T-helper 2 cell (primary cell): ENCODE measurements around the gene GIMD1.
"Not testable (repeated sequence)": the region's sequence is repeated elsewhere in the genome, so short reads cannot be mapped to it uniquely, and the experiment has no call there.

Source experiments
- DNase-seq, 5 experiments: peaks; one replicate each; pipeline versions ENCODE4 v3.0.0 to v3.0.0-alpha.2; 2012 to 2022

Gene GIMD1

GRCh38 chr4:106347167-106347566, 21.4 kb downstream of the GIMD1 start:
- DNase-seq, result no peak

- no peak for DNase-seq
Observed at GRCh38 chr4:106344647-106344970, 24.0 kb downstream of the GIMD1 start.

GRCh38 chr4:106343865-106344646, 24.5 kb downstream of the GIMD1 start:
- no peak for DNase-seq

DNA sequence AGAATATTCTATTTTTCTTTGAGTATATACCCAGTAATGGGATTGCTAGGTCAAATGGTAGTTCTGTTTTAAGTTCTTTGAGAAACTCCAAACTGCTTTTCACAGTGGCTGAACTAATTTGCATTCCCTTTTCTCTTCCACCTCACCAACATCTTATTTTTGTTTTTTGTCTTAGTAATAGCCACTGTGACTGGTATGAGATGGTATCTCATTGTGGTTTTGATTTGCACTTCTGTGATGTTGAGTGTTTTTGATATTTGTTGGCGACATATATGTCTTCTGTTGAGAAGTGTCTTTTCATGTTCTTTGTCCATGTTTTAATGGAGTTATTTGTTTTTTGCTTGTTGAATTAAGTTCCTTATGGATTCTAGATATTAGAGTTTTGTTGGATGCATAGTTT, 27.8 kb downstream of the GIMD1 start:
- DNase-seq, result peak in 1 of 5 experiments; percentile 68

GRCh38 chr4:106339431-106339830, 29.1 kb downstream of the GIMD1 start:
- no peak for DNase-seq

DNA sequence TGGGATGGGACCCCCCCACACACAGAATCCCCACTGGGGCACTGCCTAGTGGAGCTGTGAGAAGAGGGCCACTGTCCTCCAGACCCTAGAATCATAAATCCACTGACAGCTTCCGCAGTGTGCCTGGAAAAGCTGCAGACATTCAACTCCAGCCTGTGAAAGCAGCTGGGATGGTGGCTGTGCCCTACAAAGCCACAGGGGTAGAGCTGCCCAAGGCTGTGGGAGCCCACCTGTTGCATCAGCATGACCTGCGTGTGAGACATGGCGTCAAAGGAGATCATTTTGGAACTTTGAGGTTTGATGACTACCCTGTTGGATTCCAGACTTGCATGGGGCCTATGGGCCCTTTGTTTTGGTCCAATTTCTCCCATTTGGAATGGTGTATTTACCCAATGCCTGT, 29.9 kb downstream of the GIMD1 start:
- DNase-seq, result no peak

- no peak for DNase-seq
Observed at GRCh38 chr4:106337916-106338315, 30.7 kb downstream of the GIMD1 start.

- DNase-seq, result no peak
Observed at GRCh38 chr4:106336618-106337017, 32.0 kb downstream of the GIMD1 start.

- DNase-seq, result no peak
Observed at GRCh38 chr4:106334741-106335470, 33.7 kb downstream of the GIMD1 start.

- DNase-seq, result no peak
Observed at GRCh38 chr4:106333186-106333585, 35.4 kb downstream of the GIMD1 start.

- DNase-seq, result peak in 1 of 5 experiments; percentile 56
Observed at GRCh38 chr4:106329041-106329618, 39.4 kb downstream of the GIMD1 start.

GRCh38 chr4:106325800-106326199, 42.8 kb downstream of the GIMD1 start:
- no peak for DNase-seq

DNA sequence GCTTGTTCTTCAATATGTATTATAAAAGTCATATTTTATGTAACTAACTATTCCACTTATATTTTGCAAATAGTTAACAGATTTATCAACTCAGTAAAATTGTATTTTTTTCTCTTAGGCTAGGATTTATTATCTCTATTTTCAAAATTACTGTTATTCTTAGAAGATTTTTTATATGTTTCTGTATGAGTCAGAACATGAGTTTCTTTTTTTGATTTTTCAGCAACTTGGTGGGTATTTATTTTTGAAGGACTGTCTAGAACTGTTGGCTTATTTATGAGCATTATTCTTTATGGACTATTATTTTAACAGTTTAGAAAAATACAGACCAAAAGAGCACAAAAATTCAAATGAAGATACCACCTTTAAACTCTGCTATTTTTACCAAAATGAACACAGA, 45.5 kb downstream of the GIMD1 start:
- peak in 1 of 5 experiments; percentile 18 for DNase-seq

DNA sequence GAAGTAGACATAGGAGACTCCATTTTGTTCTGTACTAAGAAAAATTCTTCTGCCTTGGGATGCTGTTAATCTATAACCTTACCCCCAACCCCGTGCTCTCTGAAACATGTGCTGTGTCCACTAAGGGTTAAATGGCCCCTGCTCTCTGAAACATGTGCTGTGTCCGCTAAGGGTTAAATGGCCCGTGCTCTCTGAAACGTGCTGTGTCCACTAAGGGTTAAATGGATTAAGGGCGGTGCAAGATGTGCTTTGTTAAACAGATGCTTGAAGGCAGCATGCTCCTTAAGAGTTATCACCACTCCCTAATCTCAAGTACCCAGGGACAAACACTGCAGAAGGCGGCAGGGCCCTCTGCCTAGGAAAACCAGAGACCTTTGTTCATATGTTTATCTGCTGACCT, 46.8 kb downstream of the GIMD1 start:
- not testable (repeated sequence) for DNase-seq

- DNase-seq, result not testable (repeated sequence)
Observed at GRCh38 chr4:106321168-106321567, 47.4 kb downstream of the GIMD1 start.

- no peak for DNase-seq
Observed at GRCh38 chr4:106320235-106320634, 48.3 kb downstream of the GIMD1 start.

- DNase-seq, result peak in 1 of 5 experiments; percentile 66
Observed at GRCh38 chr4:106318511-106318910, 50.1 kb downstream of the GIMD1 start.

GRCh38 chr4:106317815-106318214, 50.8 kb downstream of the GIMD1 start:
- DNase-seq, result no peak

DNA sequence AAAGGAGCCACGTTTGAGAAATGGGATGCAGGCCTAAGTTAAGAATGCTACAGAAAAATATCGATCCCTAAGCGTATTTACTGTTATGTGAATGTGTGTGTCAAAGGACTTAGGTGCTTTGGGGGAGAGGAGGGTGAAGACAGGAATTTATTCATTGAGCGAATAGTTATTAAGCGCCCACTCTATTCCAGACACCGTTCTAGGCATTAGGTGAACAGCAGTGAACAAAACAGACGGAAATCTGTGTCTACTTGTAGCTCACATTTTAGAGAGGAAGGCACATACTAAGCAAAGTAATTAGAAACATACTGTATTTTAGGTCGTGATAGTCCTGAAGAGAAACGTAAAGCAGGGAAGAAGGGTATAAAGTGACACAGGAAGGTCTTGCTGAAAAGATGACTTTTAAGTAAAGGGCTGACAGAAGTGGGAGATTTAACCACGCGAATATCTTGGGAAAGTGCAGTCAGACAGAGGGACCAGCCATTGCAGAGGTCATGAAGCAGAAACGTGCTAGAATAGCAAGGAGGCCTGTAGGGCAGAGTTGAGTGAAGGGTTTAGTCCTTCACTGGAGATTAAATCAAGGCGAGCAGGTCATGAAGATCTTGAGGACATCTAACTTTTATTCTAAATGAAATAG, 51.7 kb downstream of the GIMD1 start:
- DNase-seq, result peak in 1 of 5 experiments; percentile 29

GRCh38 chr4:106315968-106316772, 52.4 kb downstream of the GIMD1 start, which contains the start of the genes AIMP1 and TBCK:
TSS of gene AIMP1 (plus strand) at chr4:106316550. CDS start at chr4:106325010, 8,460 bp downstream.
TSS of gene TBCK (minus strand) at chr4:106316209. CDS start at chr4:106308960, 7,249 bp downstream.
- peak; percentile 62 to 94 (median 82) for DNase-seq

- peak in 3 of 5 experiments; percentile 8 to 57 (median 35) for DNase-seq
Observed at GRCh38 chr4:106315476-106315967, 53.1 kb downstream of the GIMD1 start.

DNA sequence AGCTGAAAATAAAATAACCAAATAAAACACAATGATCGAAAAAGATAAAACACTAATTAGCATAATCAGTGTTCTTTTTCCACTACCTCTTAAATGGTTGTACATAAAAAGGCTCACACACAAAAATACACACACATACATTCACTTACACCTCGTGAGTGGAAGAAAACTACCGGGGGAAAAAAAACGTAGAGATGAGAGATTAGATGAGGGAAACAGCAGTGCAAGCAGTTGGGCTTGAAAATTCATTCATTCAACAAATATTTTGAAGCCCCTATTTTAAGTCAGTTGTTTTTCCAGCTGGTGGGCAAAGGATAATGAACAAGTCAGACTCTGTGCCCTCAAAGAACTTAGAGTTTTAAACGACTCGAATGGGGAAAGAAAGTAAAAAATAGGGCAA, 53.6 kb downstream of the GIMD1 start:
- peak in 1 of 5 experiments; percentile 16 for DNase-seq
